Loucy (cell line): ENCODE measurements around the gene CAMKMT.

ENCODE experiments used
- H2AFZ ChIP-seq: fragments of 200-600 bp; sonication (generic); 2 replicates; pipeline ENCODE4 v1.6.0; 2016; ENCODE audit warnings: antibody characterized with exemption, mild to moderate bottlenecking, low read length, moderate library complexity
- H3F3A ChIP-seq: fragments of 200-600 bp; 2 replicates; pipeline ENCODE4 v1.6.0; 2016; ENCODE audit warnings: antibody characterized with exemption, low read depth, mild to moderate bottlenecking
- H3K27me3 ChIP-seq: fragments of 200-600 bp; sonication (generic); 2 replicates; pipeline ENCODE4 v1.6.1; 2014; ENCODE audit warnings: low read length, mild to moderate bottlenecking; ENCODE audit not compliant: insufficient read depth, poor library complexity, severe bottlenecking
- H3K36me3 ChIP-seq: fragments of 200-600 bp; sonication (generic); 2 replicates; pipeline ENCODE4 v1.6.1; 2016; ENCODE audit warnings: low read length; ENCODE audit not compliant: insufficient read depth
- H3K4me1 ChIP-seq: fragments of 200-600 bp; sonication (generic); 2 replicates; pipeline ENCODE4 v1.5.1; 2014; ENCODE audit warnings: low read length, mild to moderate bottlenecking; ENCODE audit not compliant: insufficient read depth, poor library complexity, severe bottlenecking
- H3K4me2 ChIP-seq: fragments of 200-600 bp; sonication (generic); 2 replicates; pipeline ENCODE4 v1.6.0; 2014; ENCODE audit warnings: antibody characterized with exemption, low read length, low read depth, mild to moderate bottlenecking; ENCODE audit not compliant: poor library complexity, severe bottlenecking
- H3K4me3 ChIP-seq: fragments of 200-600 bp; sonication (generic); 2 replicates; pipeline ENCODE4 v1.5.1; 2014; ENCODE audit warnings: low read length, mild to moderate bottlenecking, mixed read lengths; ENCODE audit not compliant: poor library complexity, severe bottlenecking
- H3K79me2 ChIP-seq: fragments of 200-600 bp; sonication (generic); 2 replicates; pipeline ENCODE4 v1.6.1; 2014; ENCODE audit warnings: low read length; ENCODE audit not compliant: insufficient read depth
- H3K9ac ChIP-seq: fragments of 200-600 bp; sonication (generic); 2 replicates; pipeline ENCODE4 v1.6.0; 2014; ENCODE audit warnings: mild to moderate bottlenecking, low read depth, low read length, moderate library complexity; ENCODE audit not compliant: poor library complexity, severe bottlenecking
- H3K9me2 ChIP-seq: fragments of 200-600 bp; sonication (generic); replicated peaks from 2 replicates; pipeline ENCODE4 v1.6.1; 2016; ENCODE audit warnings: low read depth, low read length, mixed read lengths
- H3K9me3 ChIP-seq: fragments of 200-600 bp; sonication (generic); 2 replicates; pipeline ENCODE4 v1.6.1; 2014; ENCODE audit warnings: mild to moderate bottlenecking, antibody characterized with exemption, low read length, low read depth; ENCODE audit not compliant: insufficient read depth
- H4K20me1 ChIP-seq: fragments of 200-600 bp; sonication (generic); 2 replicates; pipeline ENCODE4 v1.6.0; 2014; ENCODE audit warnings: antibody characterized with exemption, low read length, mild to moderate bottlenecking; ENCODE audit not compliant: insufficient read depth, poor library complexity, severe bottlenecking
- EZH2phosphoT487 ChIP-seq: fragments of 200-600 bp; IDR thresholded peaks from 2 replicates; pipeline ENCODE4 v1.6.1; 2018; ENCODE audit warnings: antibody characterized with exemption, mild to moderate bottlenecking, moderate library complexity, borderline replicate concordance
- TF ChIP-seq, protein P1 (sequence below): fragments of 200-600 bp; sonication (generic); conservative IDR thresholded peaks from 2 replicates; pipeline ENCODE4 v1.5.1; 2014; ENCODE audit warnings: mild to moderate bottlenecking, antibody characterized with exemption, low read length

The CAMKMT gene

DNA sequence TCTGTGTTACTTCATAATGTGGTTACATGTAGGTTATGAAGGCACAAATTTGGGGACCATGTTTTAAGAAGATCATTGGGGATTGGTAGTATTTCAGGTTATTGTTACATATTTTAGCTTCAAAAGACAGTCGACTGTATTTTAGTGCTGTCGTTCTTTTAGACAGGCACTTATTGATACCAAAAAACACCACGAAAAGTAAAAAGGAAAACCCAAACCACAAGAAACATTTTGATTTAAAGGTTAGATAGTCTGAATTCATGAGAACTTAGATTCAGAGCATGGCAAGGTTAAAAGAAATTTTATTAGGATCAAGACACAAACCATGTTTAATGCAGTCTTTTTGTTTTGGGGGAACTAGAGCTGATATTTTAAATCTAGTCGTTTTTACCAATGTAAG is 209.0 kb downstream of the CAMKMT start:
- Histone ChIP-seq H3K9me3 (no peaks in the 10 kb centered on the region), H3K4me1 (peaks cover 5% of the 10 kb centered on the region), H3K4me3 (no peak overlapping the region), H3K79me2 (no peaks in the 10 kb centered on the region), H3K9ac (no peak overlapping the region), H3K9me2 (no peaks in the 10 kb centered on the region), H3K27me3 (no peaks in the 10 kb centered on the region), H4K20me1 (no peaks in the 10 kb centered on the region), H2AFZ (no peak overlapping the region), H3K4me2 (no peak overlapping the region), H3K36me3 (no peaks in the 10 kb centered on the region), H3F3A (no peaks in the 10 kb centered on the region)
- TF ChIP-seq, protein P1, sequence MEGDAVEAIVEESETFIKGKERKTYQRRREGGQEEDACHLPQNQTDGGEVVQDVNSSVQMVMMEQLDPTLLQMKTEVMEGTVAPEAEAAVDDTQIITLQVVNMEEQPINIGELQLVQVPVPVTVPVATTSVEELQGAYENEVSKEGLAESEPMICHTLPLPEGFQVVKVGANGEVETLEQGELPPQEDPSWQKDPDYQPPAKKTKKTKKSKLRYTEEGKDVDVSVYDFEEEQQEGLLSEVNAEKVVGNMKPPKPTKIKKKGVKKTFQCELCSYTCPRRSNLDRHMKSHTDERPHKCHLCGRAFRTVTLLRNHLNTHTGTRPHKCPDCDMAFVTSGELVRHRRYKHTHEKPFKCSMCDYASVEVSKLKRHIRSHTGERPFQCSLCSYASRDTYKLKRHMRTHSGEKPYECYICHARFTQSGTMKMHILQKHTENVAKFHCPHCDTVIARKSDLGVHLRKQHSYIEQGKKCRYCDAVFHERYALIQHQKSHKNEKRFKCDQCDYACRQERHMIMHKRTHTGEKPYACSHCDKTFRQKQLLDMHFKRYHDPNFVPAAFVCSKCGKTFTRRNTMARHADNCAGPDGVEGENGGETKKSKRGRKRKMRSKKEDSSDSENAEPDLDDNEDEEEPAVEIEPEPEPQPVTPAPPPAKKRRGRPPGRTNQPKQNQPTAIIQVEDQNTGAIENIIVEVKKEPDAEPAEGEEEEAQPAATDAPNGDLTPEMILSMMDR: no peak
- no peak for TF ChIP-seq EZH2phosphoT487

DNA sequence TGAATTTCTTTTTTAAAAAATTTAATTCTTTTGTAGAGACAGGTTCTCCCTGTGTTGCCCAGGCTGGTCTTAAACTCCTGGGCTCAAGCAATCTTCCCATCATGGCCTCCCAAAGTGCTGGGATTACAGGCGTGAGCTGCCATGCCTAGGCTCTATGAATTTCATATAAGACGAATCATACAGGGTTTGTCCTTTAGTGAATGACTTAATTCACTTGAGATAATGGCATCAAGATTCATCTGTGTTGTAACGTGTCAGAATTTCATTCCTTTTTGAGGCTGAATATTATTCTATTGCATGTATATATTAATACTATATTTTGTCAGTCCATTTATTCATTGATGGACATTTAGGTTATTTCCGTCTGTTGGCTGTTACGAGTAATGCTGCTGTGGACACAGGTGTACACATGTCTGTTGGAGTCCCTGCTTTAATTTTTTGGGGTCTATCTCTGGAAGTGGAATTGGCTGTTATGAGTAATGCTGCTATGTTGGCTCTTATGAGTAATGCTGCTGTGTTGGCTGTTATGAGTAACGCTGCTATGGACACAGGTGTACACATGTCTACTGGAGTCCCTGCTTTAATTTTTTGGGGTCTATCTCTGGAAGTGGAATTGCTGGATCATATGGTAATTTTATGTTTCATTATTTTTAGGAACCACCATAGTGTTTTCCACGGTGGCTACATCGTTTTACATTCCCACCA is 210.6 kb downstream of the CAMKMT start:
- H3K4me1 ChIP-seq: peaks cover 5% of the 10 kb centered on the region
- no peaks in the 10 kb centered on the region for H3K36me3 ChIP-seq
- no peaks in the 10 kb centered on the region for H3F3A ChIP-seq
- no peaks in the 10 kb centered on the region for H3K79me2 ChIP-seq
- H3K27me3 ChIP-seq: no peaks in the 10 kb centered on the region
- no peak overlapping the region for H3K4me3 ChIP-seq
- no peaks in the 10 kb centered on the region for H3K9me3 ChIP-seq
- no peaks in the 10 kb centered on the region for H3K9me2 ChIP-seq
- H3K9ac ChIP-seq: no peak overlapping the region
- H4K20me1 ChIP-seq: no peaks in the 10 kb centered on the region
- no peak overlapping the region for H3K4me2 ChIP-seq
- no peak for TF ChIP-seq EZH2phosphoT487
- TF ChIP-seq, protein P1: no peak
- no peak overlapping the region for H2AFZ ChIP-seq

DNA sequence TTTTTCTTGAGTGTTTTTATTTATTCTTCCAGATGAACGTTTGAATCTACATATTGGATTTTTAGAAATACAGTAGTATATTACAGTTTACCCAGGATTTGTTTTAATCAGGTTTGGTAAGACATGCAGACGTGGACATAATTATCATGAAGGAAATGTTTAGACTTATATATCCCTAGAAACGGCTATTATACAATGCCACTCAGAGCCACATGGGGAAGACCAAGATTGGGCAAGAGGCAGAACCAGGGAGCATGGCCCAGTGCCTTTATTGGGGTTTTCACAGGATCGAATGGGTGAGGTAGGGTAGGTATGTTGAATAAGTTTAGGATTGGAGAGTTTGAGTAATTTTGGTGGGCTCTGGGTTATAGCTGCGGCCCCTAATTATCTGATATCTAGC is 212.2 kb downstream of the CAMKMT start:
- no peak for TF ChIP-seq EZH2phosphoT487
- TF ChIP-seq, protein P1: no peak
- H2AFZ ChIP-seq: no peak overlapping the region

More for the DNA sequence above, 212.2 kb downstream of the CAMKMT start:
- no peaks in the 10 kb centered on the region for H3K79me2 ChIP-seq
- H3K9ac ChIP-seq: no peak overlapping the region
- H3K4me1 ChIP-seq: peaks cover 5% of the 10 kb centered on the region
- no peaks in the 10 kb centered on the region for H3K9me2 ChIP-seq
- no peaks in the 10 kb centered on the region for H3K9me3 ChIP-seq
- no peaks in the 10 kb centered on the region for H3K36me3 ChIP-seq
- no peaks in the 10 kb centered on the region for H3F3A ChIP-seq
- H3K4me3 ChIP-seq: no peak overlapping the region
- no peaks in the 10 kb centered on the region for H3K27me3 ChIP-seq
- no peak overlapping the region for H3K4me2 ChIP-seq
- H4K20me1 ChIP-seq: no peaks in the 10 kb centered on the region
